ENCODE data around the gene MLLT10.

The MLLT10 gene

GRCh38 chr10:21497177-21497807 lies 36.7 kb upstream of the MLLT10 start:
- H3K4me3 ChIP-seq, result peak overlapping the region; percentile 90
- H3K27ac ChIP-seq, result peak overlapping the region; percentile 28 to 79
- TF ChIP-seq, protein P1, sequence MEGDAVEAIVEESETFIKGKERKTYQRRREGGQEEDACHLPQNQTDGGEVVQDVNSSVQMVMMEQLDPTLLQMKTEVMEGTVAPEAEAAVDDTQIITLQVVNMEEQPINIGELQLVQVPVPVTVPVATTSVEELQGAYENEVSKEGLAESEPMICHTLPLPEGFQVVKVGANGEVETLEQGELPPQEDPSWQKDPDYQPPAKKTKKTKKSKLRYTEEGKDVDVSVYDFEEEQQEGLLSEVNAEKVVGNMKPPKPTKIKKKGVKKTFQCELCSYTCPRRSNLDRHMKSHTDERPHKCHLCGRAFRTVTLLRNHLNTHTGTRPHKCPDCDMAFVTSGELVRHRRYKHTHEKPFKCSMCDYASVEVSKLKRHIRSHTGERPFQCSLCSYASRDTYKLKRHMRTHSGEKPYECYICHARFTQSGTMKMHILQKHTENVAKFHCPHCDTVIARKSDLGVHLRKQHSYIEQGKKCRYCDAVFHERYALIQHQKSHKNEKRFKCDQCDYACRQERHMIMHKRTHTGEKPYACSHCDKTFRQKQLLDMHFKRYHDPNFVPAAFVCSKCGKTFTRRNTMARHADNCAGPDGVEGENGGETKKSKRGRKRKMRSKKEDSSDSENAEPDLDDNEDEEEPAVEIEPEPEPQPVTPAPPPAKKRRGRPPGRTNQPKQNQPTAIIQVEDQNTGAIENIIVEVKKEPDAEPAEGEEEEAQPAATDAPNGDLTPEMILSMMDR (IDR thresholded peaks at IDR 0.05), result no peak
- peak; percentile 89 for DNase-seq (ENCODE audit: low spot score)

DNA sequence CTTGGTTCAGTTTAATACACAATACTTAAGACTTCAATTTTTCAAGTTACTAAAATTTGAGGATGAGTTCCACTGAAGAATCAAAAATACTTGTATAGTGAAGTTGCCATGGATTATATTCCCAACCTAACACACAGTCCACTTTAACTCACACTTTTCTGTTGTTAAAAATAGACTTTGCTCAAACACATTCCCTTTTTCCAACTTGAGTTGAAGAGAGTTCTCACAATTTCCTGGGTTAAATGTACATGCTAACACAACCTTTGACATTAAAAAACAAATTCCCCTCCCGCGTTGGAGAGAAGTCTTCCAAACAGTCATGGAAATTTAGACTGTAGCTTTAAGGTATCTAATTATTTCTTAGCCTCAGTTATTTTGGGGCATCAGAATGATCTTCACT lies 35.7 kb upstream of the MLLT10 start:
- TF ChIP-seq, protein P1 (IDR thresholded peaks at IDR 0.05), result no peak
- no peak for DNase-seq (ENCODE audit: low spot score)
- Histone ChIP-seq H3K4me3 (no peak overlapping the region), H3K27ac (no peak overlapping the region)

GRCh38 chr10:21498986-21499385 lies 35.0 kb upstream of the MLLT10 start:
- DNase-seq (ENCODE audit: low spot score), result no peak
- TF ChIP-seq, protein P1 (IDR thresholded peaks at IDR 0.05), result no peak
- H3K4me3 ChIP-seq, result no peak overlapping the region
- no peak overlapping the region for H3K27ac ChIP-seq

DNA sequence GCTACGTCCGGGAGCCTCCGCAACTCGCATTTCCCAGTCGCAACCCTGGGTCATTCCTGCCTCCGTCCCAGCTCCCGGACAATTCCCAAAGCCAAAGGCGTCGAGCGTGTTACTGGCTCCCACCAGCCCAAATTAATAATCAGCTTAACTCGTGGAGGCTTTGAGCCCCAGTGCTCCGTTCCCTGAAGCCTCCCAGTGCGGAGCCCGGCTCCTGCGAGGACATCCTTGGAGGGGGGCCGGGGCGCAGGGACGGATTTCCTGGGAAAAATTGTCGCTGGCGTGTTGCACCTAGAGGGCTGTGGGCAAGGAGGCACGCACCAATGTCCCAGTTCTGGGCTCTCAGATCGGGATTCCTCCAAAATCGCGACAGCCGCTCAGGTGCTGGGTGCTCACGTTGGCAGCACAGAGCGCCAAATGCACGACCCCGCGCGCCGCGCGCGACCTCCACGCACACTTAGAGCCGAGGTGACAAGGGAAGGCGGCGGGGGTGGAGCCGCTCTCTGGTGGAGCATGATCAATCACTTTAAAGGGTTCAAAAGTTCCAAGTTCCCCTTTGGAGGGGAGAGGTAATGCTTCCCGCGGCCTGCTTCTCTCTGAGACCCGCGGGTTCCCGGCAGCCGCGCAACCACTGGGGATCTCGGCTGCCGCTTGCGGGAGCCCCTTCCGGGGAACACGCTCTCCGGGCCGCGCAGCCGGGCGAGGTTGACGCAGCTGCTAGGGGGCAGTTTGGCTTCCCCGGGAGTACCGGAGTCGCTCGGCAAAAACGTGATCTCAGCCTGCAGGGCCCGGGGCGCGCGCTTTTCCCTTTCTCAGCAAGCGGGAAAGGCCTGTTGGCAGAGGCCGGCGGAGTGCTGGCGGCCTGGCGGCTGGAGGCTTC lies 34.1 kb upstream of the MLLT10 start:
- TF ChIP-seq, protein P1 (IDR thresholded peaks at IDR 0.05), result no peak
- no peak for DNase-seq (ENCODE audit: low spot score)
- H3K4me3 ChIP-seq, result peak overlapping the region; percentile 51
- H3K27ac ChIP-seq, result peak overlapping the region in 1 of 2 donors; percentile 7

DNA sequence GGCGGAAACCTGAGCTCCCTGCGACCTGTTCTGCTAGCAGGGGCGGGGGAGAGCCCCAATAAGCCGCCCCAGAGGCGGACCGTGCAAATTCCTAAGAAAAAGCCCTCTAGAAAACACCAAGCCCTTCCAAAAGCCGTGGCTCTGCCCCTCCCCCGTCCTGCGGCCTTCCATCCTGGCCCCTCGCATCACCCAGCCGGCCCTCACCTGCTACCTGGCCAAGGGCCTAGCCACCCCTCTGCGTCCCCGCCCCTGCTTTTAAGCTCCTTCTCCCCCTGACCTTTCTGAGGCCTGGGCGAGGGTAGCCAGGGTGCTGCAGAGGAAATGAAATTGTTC lies 33.5 kb upstream of the MLLT10 start:
- TF ChIP-seq, protein P1 (IDR thresholded peaks at IDR 0.05), result no peak
- Histone ChIP-seq H3K27ac (no peak overlapping the region), H3K4me3 (peak overlapping the region; percentile 51)
- no peak for DNase-seq (ENCODE audit: low spot score)

- no peak overlapping the region for H3K27ac ChIP-seq
- DNase-seq (ENCODE audit: low spot score), result no peak
Measured at GRCh38 chr10:21501091-21501490, 32.9 kb upstream of the MLLT10 start.

More at GRCh38 chr10:21501091-21501490, 32.9 kb upstream of the MLLT10 start:
- TF ChIP-seq, protein P1 (IDR thresholded peaks at IDR 0.05), result no peak
- H3K4me3 ChIP-seq, result no peak overlapping the region
